WTC11 (cell line): ENCODE measurements around the gene POP4. TPM values are rescaled to one million over a fixed set of nuclear protein-coding genes. Genes with fewer than 3 reads are reported as not detected.

Experiments
- ATAC-seq: fragments of 200-7000 bp; cut with Tn5 transposase; 2 replicates; pipeline ENCODE4 v1.10.0; 2021; ENCODE audit warnings: mild to moderate bottlenecking, moderate library complexity
- CTCF ChIA-PET: fragments of 300-600 bp; sonication (Branson Sonifier 250); formaldehyde crosslinking; loops from one replicate; lab custom pipeline; 2021; ENCODE audit warnings: antibody characterized with exemption; lab: Charles Lee
- POLR2A ChIA-PET: fragments of 350-600 bp; sonication (Branson Sonifier 250); formaldehyde crosslinking; loops from one replicate; lab custom pipeline; 2021; ENCODE audit warnings: antibody characterized with exemption; lab: Charles Lee
- DNase-seq: peaks from one replicate; pipeline ENCODE4 v3.0.0; 2021; ENCODE audit warnings: low spot score
- H3K27ac Mint-ChIP-seq: 2 replicates; pipeline ENCODE4 v1.8.0; 2021; ENCODE audit warnings: mixed read lengths
- H3K27me3 Mint-ChIP-seq: 2 replicates; pipeline ENCODE4 v1.8.0; 2021; ENCODE audit warnings: low read depth, mild to moderate bottlenecking, moderate library complexity, mixed read lengths
- H3K36me3 Mint-ChIP-seq: 2 replicates; pipeline ENCODE4 v1.8.0; 2021; ENCODE audit warnings: mixed read lengths
- H3K4me1 Mint-ChIP-seq: 2 replicates; pipeline ENCODE4 v1.8.0; 2022; ENCODE audit warnings: mixed read lengths
- H3K4me3 Mint-ChIP-seq: 2 replicates; pipeline ENCODE4 v1.8.0; 2021; ENCODE audit warnings: mild to moderate bottlenecking, moderate library complexity, mixed read lengths
- H3K9me3 Mint-ChIP-seq: 2 replicates; pipeline ENCODE4 v1.8.0; 2021; ENCODE audit warnings: mixed read lengths
- CBFB ChIP-seq: sonication (generic); formaldehyde crosslinking; IDR thresholded peaks from 2 replicates; pipeline ENCODE4 v1.8.1; 2022; ENCODE audit warnings: mild to moderate bottlenecking, low read depth, missing genetic modification reagents
- CTCF ChIP-seq: fragments of 200-600 bp; IDR thresholded peaks from 2 replicates; pipeline ENCODE4 v1.8.0; 2022; ENCODE audit warnings: antibody characterized with exemption
- ETV6 ChIP-seq: sonication (generic); formaldehyde crosslinking; IDR thresholded peaks from 2 replicates; pipeline ENCODE4 v1.8.1; 2022; ENCODE audit warnings: mild to moderate bottlenecking, missing genetic modification reagents
- FOXK1 ChIP-seq: sonication (generic); formaldehyde crosslinking; IDR thresholded peaks from 2 replicates; pipeline ENCODE4 v1.8.0; 2022; ENCODE audit warnings: mild to moderate bottlenecking, moderate library complexity, missing genetic modification reagents
- FOXP4 ChIP-seq: sonication (generic); formaldehyde crosslinking; IDR thresholded peaks from 2 replicates; pipeline ENCODE4 v1.8.0; 2022; ENCODE audit warnings: mild to moderate bottlenecking, missing genetic modification reagents
- JAZF1 ChIP-seq: fragments of 250-450 bp; sonication (Bioruptor Pico); IDR thresholded peaks from 2 replicates; pipeline ENCODE4 v1.9.0; 2021; ENCODE audit warnings: moderate library complexity, mild to moderate bottlenecking, inconsistent platforms
- RORB ChIP-seq: fragments of 250-450 bp; sonication (Bioruptor Pico); IDR thresholded peaks from 2 replicates; pipeline ENCODE4 v1.9.0; 2021; ENCODE audit warnings: mild to moderate bottlenecking
- SP1 ChIP-seq: sonication (generic); formaldehyde crosslinking; conservative IDR thresholded peaks from 2 replicates; pipeline ENCODE4 v1.8.1; 2022; ENCODE audit warnings: missing genetic modification reagents
- TCF7 ChIP-seq: sonication (generic); formaldehyde crosslinking; IDR thresholded peaks from 2 replicates; pipeline ENCODE4 v1.8.0; 2022; ENCODE audit warnings: mild to moderate bottlenecking, low read depth, missing genetic modification reagents, moderate library complexity
- ZNF138 ChIP-seq: sonication (generic); formaldehyde crosslinking; conservative IDR thresholded peaks from 2 replicates; pipeline ENCODE4 v1.8.1; 2022; ENCODE audit warnings: mild to moderate bottlenecking, moderate library complexity, missing genetic modification reagents
- ZNF281 ChIP-seq: sonication (generic); formaldehyde crosslinking; IDR thresholded peaks from 2 replicates; pipeline ENCODE4 v1.8.0; 2023; ENCODE audit warnings: mild to moderate bottlenecking, missing genetic modification reagents
- ZNF671 ChIP-seq: fragments of 250-450 bp; sonication (Bioruptor Pico); IDR thresholded peaks from 2 replicates; pipeline ENCODE4 v1.8.0; 2021; ENCODE audit warnings: mild to moderate bottlenecking
- total RNA-seq: library from RNA; stranded (reverse); gene quantifications from 3 replicates; pipeline ENCODE4 v1.2.3, GENCODE V29; 2021
- TF ChIP-seq, protein P1 (sequence below): fragments of 250-450 bp; sonication (Bioruptor Pico); conservative IDR thresholded peaks from 2 replicates; pipeline ENCODE4 v1.9.0; 2021; ENCODE audit warnings: mild to moderate bottlenecking

The POP4 gene
- total RNA-seq, 1 experiment from 2014 or later: 46.7 TPM

GRCh38 chr19:29629836-29630534 is 23.9 kb downstream of the POP4 start:
- Mint-ChIP-seq H3K9me3 (peaks cover 7% of the 10 kb centered on the region), H3K36me3 (no peaks in the 10 kb centered on the region), H3K4me3 (no peak overlapping the region), H3K27ac (no peak overlapping the region), H3K27me3 (no peaks in the 10 kb centered on the region; the same call in 1 of the 2 replicates), H3K4me1 (peaks cover 7% of the 10 kb centered on the region)
- DNase-seq: no peak
- ChIA-PET CTCF (no interaction called here), POLR2A (no interaction called here)
- no peak for ATAC-seq
- TF ChIP-seq CTCF (no peak), JAZF1 (no peak), FOXK1 (CRISPR knock-in tag) (no peak), RORB (CRISPR knock-in tag) (no peak), TCF7 (CRISPR knock-in tag) (no peak), ZNF281 (CRISPR knock-in tag) (no peak), FOXP4 (CRISPR knock-in tag) (no peak), ZNF138 (CRISPR knock-in tag) (no peak), ZNF671 (CRISPR knock-in tag) (no peak), ETV6 (CRISPR knock-in tag) (no peak), CBFB (CRISPR knock-in tag) (no peak)
- TF ChIP-seq, protein P1, sequence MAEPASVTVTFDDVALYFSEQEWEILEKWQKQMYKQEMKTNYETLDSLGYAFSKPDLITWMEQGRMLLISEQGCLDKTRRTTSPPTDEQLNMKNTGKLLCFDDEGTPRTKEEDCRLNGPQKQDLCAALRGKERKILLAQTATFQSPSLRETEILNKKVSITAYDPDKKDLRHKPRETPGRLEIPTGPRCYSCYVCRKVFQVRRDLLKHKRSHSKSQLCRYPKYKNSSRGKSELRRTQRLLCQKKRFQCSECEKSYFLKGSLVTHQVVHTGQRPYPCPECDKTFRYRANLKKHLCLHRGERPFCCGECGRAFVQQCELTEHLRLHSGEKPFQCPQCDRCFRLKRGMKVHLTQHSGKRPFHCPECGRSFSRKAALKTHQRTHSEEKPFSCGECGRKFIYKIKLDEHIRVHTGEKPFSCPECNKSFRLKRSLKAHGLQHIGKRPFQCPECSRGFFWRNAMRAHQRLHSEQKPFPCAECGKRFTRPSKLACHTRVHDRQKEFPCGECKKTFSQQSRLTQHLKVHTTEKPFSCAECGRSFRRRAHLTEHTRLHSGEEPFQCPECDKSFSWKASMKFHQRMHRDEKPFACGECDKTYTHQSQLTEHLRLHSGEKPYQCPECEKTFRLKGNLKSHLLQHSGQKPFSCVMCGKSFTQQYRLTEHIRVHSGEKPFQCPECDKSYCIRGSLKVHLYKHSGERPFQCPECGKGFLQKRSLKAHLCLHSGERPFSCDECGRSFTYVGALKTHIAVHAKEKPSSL (CRISPR knock-in tag): no peak

- H3K4me3 Mint-ChIP-seq: no peak overlapping the region
- ATAC-seq (no peak), DNase-seq (no peak)
- no peaks in the 10 kb centered on the region; the same call in 1 of the 2 replicates for H3K27me3 Mint-ChIP-seq
- no peaks in the 10 kb centered on the region for H3K4me1 Mint-ChIP-seq
- no peak overlapping the region for H3K27ac Mint-ChIP-seq
- ChIA-PET POLR2A (no interaction called here), CTCF (no interaction called here)
- TF ChIP-seq RORB (CRISPR knock-in tag) (no peak), SP1 (CRISPR knock-in tag) (no peak), FOXP4 (CRISPR knock-in tag) (no peak), FOXK1 (CRISPR knock-in tag) (no peak)
- no peaks in the 10 kb centered on the region for H3K36me3 Mint-ChIP-seq
- H3K9me3 Mint-ChIP-seq: peaks cover 7% of the 10 kb centered on the region
Observed at GRCh38 chr19:29630655-29631054, 24.6 kb downstream of the POP4 start.
